ENCODE results near the gene PCARE.

DNA sequence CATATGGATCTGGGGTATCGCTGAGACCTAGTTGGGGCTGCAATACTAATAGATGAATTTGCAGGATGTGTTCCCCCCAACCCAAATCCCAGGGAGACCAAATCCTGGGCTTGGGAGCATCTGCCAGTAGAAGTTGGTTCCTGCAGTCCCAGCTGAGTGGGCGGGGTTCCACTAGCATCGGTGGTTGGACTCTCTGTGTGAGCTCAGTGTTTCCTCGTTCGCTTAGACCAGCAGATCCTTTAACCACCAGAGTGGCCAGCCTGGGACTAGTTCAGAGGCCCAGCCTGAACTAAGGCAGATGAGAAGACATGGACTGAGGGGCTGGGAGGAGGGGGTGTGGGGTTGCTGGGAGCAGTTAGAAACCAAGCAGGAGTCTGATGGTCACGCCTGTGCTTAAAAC lies 40.7 kb downstream of the PCARE start:
- TF ChIP-seq FOXA1 (IDR thresholded peaks at IDR 0.05) (no peak), BHLHE40 (IDR thresholded peaks at IDR 0.05; ENCODE audit: borderline replicate concordance) (no peak), FOXM1 (IDR thresholded peaks at IDR 0.05; ENCODE audit: borderline replicate concordance) (no peak), SP1 (IDR thresholded peaks at IDR 0.05) (no peak), CTBP1 (IDR thresholded peaks at IDR 0.05; ENCODE audit: borderline replicate concordance) (no peak), NFRKB (IDR thresholded peaks at IDR 0.05) (no peak)

Data from HEK293T (cell line).